GM04503 (cell line): ENCODE results near the gene SLC4A1AP.
"Not testable (repeated sequence)": the region's sequence is repeated elsewhere in the genome, so short reads cannot be mapped to it uniquely, and the experiment has no call there.

Source experiments
- DNase-seq: peaks from one replicate; pipeline ENCODE4 v3.0.0-alpha.2; 2012; ENCODE audit warnings: low read depth

The SLC4A1AP gene

DNA sequence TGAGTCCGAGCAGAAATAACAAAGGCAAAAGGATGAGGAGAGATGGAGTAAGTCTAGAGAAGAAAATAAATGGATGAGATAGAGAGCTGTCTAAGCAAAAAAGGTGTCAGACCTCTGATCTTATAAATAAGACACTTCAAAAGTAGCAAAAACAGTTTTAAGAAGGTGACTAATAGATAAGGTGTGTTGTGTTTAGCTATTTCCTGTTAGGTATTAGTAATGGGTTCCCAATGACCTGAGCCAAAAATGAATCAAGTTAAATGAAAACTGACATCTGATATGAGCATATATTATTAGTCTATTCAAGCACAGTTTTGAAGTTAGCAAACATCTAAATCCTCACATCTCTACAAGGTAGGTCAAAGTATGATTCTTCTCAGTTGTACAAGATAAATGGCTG lies 10.9 kb upstream of the SLC4A1AP start:
- DNase-seq, result no peak

GRCh38 chr2:27653397-27653796 lies 10.3 kb upstream of the SLC4A1AP start:
- no peak for DNase-seq

GRCh38 chr2:27655155-27655951 lies 8.3 kb upstream of the SLC4A1AP start:
- no peak for DNase-seq

DNA sequence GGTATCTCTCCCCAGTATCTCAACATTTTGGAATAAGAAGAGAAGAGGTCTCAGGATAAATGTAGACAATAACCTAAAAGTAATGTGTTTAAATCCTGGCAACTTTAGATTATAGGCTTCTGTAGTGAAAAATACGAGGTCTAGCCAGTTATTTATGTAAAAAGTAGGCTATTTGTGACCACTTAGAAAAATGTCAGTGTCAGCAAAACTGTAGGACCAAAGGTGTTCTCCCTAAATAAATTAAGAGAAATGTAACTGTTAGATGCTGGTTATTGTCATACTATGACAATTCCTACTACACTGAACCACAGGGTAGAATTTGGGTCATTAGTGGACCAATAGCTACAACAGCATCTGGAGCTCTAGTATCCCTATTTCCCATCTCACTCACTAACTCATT lies 2.3 kb upstream of the SLC4A1AP start:
- no peak for DNase-seq

GRCh38 chr2:27664154-27664574 lies 475 bp downstream of the SLC4A1AP start:
- DNase-seq, result no peak

DNA sequence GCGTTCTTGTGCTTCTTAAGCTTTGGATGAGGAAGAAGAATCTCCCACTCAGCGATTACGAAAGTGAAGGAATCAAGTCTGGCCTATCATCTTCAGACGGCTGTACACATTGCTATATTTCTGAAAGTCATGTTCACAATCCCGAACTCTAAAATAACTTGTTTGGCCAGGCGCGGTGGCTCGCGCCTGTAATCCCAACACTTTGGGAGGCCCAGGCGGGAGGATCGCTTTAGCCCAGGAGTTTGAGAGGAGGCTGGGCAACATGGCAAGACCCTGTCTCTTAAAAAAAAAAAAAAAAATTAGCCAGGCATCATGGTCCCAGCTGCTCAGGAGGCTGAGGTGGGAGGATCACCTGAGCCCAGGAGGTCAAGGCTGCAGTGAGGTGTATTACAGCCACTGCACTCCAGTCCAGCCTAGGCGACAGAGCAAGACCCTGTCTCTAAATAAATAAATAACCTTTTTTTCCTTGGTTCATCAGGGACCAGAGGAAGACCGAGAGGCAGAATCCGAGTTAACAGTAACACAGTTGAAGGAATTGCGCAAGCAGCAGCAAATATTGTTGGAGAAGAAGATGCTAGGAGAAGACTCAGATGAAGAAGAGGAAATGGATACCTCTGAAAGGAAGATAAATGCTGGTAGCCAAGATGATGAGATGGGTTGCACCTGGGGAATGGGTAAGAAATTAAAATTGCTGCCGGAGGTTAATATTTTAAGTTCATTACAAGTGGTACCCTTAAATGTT lies 1.1 kb downstream of the SLC4A1AP start:
- no peak for DNase-seq

DNA sequence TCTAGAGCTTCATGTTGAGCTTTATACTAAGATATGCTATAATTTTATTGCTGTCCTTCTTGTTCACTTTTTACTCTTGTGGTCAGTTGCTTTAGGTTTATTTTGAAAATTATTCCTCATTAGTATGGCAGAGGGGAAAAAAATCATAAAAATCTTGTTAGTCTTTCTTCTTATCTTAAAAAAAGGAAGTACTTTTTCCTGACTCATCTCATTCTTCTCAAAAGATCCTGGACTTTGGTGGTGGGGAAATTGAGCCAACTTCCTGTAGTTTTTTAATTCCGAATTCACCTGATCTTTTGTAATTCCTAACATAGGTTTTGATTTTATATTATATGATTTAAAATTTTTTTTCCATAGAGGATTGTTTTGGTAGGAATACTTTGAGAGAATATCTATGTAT lies 3.8 kb downstream of the SLC4A1AP start:
- DNase-seq, result no peak

DNA sequence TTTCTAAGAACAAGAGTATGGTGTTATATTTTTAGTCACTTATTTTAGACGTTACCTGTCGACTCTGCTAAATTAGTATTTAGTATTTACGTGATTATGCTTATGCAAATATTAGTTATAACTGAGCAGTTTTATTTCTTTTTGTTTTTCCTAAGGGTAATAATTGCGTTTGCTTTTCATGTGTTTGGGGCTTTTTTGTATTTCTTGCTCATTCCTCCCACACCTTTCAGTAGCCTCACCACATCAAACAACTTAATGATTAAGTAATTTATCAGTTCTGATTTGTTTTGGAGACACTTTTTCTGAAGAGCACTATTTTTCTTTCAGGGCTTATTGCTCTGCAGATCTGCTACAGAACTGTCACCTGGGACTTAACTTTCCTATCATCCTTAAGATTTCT lies 7.5 kb downstream of the SLC4A1AP start:
- no peak for DNase-seq

GRCh38 chr2:27672723-27673486 lies 9.2 kb downstream of the SLC4A1AP start:
- DNase-seq, result no peak

- DNase-seq, result no peak
Observed at GRCh38 chr2:27680571-27680970, 16.9 kb downstream of the SLC4A1AP start.

GRCh38 chr2:27681841-27682240 lies 18.2 kb downstream of the SLC4A1AP start:
- DNase-seq, result peak; percentile 25

DNA sequence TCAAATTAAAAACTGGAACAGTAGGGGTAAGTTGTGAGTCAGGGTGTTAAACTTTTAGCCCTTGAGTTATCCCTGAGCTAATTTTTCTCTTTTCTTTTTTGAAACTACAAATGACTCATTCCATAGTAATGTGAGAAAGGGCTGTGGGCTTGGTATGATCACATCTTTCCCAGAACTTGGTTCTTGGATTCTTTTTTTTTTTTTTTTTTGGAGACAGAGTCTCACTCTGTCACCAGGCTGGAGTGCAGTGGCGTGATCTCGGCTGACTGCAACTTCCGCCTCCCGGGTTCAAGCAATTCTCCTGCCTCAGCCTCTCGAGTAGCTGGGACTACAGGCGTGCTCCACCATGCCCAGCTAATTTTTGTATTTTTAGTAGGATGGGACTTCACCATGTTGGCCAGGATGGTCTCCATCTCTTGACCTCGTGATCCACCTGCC lies 18.7 kb downstream of the SLC4A1AP start:
- DNase-seq, result peak; percentile 85

- DNase-seq, result peak; percentile 52
Observed at GRCh38 chr2:27683390-27684071, 19.8 kb downstream of the SLC4A1AP start.

- not testable (repeated sequence) for DNase-seq
Observed at GRCh38 chr2:27685006-27685405, 21.3 kb downstream of the SLC4A1AP start.

DNA sequence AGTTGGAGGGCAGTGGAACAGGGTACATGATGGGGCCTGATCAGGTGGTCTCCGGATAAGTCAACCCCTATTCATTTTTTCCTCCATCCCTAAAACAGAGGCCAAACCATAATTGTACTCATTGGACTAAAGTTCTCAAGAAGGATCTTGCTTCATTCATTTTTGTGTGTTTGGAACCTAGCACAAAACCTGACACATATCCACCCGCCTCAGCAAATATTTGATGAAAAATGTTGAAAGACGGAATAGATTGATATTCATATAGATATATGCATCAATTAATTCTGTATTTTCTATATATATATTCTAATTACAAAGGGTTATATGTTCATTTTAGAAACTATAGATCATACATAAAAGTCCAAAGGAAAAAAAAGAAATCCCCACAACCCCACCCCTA lies 21.9 kb downstream of the SLC4A1AP start:
- no peak for DNase-seq

GRCh38 chr2:27687232-27687631 lies 23.5 kb downstream of the SLC4A1AP start:
- no peak for DNase-seq

DNA sequence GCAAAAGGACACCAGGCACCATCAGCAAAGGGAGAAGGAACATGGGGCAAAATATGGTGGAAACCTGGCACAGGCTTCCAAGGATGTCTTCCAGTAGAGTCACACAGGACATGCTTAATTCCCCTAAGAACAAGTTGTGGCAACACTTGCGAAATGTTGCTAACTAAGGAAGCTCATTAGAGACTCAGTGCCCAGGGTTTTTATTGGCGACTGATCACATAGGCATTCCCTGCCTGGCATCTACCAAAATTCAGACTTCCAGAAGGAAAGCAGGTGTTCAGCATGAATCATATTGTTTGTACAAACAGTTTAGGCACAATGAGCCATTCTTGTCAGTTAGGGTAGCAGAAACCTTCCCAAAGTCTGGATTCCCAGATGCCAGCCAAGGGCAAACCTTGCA lies 25.7 kb downstream of the SLC4A1AP start:
- DNase-seq, result no peak

- no peak for DNase-seq
Observed at GRCh38 chr2:27690052-27690451, 26.4 kb downstream of the SLC4A1AP start.

GRCh38 chr2:27697660-27698059 lies 34.0 kb downstream of the SLC4A1AP start:
- no peak for DNase-seq

DNA sequence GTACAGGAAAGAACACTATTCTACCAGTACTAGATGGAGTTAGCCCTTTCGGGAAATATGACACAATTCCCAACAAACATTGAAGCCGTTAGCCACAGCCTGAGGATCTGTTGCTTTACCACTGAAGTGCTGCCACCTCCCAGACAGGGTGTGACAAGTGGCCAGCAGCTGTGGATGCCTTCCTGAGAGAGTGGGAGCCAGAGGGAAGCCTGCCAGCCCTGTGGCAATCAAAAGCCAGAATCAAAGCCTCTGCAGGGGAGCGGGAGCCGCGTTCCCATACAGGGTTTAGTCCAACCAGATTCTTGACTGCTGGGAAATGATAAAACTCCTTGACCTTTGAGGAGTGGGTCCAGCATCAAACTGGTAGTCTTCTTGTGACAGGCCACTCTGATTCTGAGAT lies 38.0 kb downstream of the SLC4A1AP start:
- no peak for DNase-seq

- DNase-seq, result no peak
Observed at GRCh38 chr2:27702302-27702701, 38.6 kb downstream of the SLC4A1AP start.
